TTC549 (cell line): ENCODE measurements around the gene IFNLR1.
"Not testable (repeated sequence)": the region's sequence is repeated elsewhere in the genome, so short reads cannot be mapped to it uniquely, and the experiment has no call there.

ENCODE experiments used
- FAIRE-seq: peaks from 2 replicates; lab custom pipeline; 2012; peaks lifted over from hg19 to GRCh38; lab: Jason Lieb, UNC

Gene IFNLR1

GRCh38 chr1:24186993-24187790 lies at the start of gene IFNLR1:
Gene IFNLR1, minus strand, starts transcription at chr1:24187289. Its CDS starts 41 bp downstream, at chr1:24187248.
- no peak for FAIRE-seq

GRCh38 chr1:24235921-24236788 lies 49.1 kb upstream of the IFNLR1 start:
- no peak for FAIRE-seq

- FAIRE-seq = no peak
Measured at GRCh38 chr1:24233684-24234600, 46.9 kb upstream of the IFNLR1 start.

- no peak for FAIRE-seq
Measured at GRCh38 chr1:24231701-24232100, 44.6 kb upstream of the IFNLR1 start.

GRCh38 chr1:24228311-24228710 lies 41.2 kb upstream of the IFNLR1 start:
- no peak for FAIRE-seq

- no peak for FAIRE-seq
Measured at GRCh38 chr1:24226749-24227148, 39.7 kb upstream of the IFNLR1 start.

GRCh38 chr1:24224761-24225160 lies 37.7 kb upstream of the IFNLR1 start:
- FAIRE-seq = no peak

- FAIRE-seq = no peak
Measured at GRCh38 chr1:24224086-24224485, 37.0 kb upstream of the IFNLR1 start.

- FAIRE-seq = no peak
Measured at GRCh38 chr1:24222793-24223192, 35.7 kb upstream of the IFNLR1 start.

GRCh38 chr1:24222008-24222605 lies 35.0 kb upstream of the IFNLR1 start:
- FAIRE-seq = no peak

- FAIRE-seq = no peak
Measured at GRCh38 chr1:24221246-24221645, 34.2 kb upstream of the IFNLR1 start.

GRCh38 chr1:24216276-24217074 lies 29.4 kb upstream of the IFNLR1 start:
- FAIRE-seq = no peak

- FAIRE-seq = no peak
Measured at GRCh38 chr1:24215226-24215814, 28.2 kb upstream of the IFNLR1 start.

- no peak for FAIRE-seq
Measured at GRCh38 chr1:24212376-24212775, 25.3 kb upstream of the IFNLR1 start.

- FAIRE-seq = no peak
Measured at GRCh38 chr1:24210195-24210627, 23.1 kb upstream of the IFNLR1 start.

- no peak for FAIRE-seq
Measured at GRCh38 chr1:24209097-24209496, 22.0 kb upstream of the IFNLR1 start.

- no peak for FAIRE-seq
Measured at GRCh38 chr1:24207709-24208108, 20.6 kb upstream of the IFNLR1 start.

GRCh38 chr1:24207395-24207687 lies 20.3 kb upstream of the IFNLR1 start:
- not testable (repeated sequence) for FAIRE-seq

- no peak for FAIRE-seq
Measured at GRCh38 chr1:24206516-24207394, 19.7 kb upstream of the IFNLR1 start.

- no peak for FAIRE-seq
Measured at GRCh38 chr1:24206083-24206464, 19.0 kb upstream of the IFNLR1 start.
